Measurements from ENCODE around the gene PDSS2.

DNA sequence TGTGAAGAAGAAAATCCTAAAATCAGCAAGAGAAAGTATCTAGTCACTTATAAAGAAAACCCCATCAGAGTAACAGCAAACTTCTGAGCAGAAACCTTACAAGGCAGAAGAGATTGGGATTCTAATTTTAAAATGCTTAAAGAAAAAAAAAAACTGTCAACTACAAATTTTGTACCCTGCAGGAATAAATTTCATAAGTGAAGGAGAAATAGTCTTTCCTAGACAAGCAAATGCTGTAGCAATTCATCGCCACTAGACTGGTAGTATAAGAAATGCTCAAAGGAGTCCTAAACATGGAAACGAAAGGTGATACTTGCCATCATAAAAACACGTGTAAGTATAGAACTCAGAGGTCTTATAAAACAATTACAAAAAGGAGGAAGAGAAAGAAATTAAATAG lies 54.4 kb downstream of the PDSS2 start:
- TF ChIP-seq, protein P1, sequence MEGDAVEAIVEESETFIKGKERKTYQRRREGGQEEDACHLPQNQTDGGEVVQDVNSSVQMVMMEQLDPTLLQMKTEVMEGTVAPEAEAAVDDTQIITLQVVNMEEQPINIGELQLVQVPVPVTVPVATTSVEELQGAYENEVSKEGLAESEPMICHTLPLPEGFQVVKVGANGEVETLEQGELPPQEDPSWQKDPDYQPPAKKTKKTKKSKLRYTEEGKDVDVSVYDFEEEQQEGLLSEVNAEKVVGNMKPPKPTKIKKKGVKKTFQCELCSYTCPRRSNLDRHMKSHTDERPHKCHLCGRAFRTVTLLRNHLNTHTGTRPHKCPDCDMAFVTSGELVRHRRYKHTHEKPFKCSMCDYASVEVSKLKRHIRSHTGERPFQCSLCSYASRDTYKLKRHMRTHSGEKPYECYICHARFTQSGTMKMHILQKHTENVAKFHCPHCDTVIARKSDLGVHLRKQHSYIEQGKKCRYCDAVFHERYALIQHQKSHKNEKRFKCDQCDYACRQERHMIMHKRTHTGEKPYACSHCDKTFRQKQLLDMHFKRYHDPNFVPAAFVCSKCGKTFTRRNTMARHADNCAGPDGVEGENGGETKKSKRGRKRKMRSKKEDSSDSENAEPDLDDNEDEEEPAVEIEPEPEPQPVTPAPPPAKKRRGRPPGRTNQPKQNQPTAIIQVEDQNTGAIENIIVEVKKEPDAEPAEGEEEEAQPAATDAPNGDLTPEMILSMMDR (IDR thresholded peaks at IDR 0.05), result no peak
- TF ChIP-seq POLR2A (IDR thresholded peaks at IDR 0.05), result no peak
